ENCODE data around the gene ASRGL1.

ASRGL1 gene

GRCh38 chr11:62401356-62401755 lies 64.1 kb downstream of the ASRGL1 start:
- H4K12ac ChIP-seq (ENCODE audit: low read depth, low read length) = no peak overlapping the region
- peak overlapping the region; percentile 30 for H2AFZ ChIP-seq (ENCODE audit: insufficient read depth, low read length, poor library complexity)
- peak overlapping the region; percentile 80 for H3K27ac ChIP-seq (ENCODE audit: low read depth, low read length)
- no peak overlapping the region for H3K4me2 ChIP-seq (ENCODE audit: low read length)
- H3K27me3 ChIP-seq (ENCODE audit: insufficient read depth, low read length) = no peaks in the 10 kb centered on the region
- peaks cover 6% of the 10 kb centered on the region for H3K79me2 ChIP-seq (ENCODE audit: control insufficient read depth, insufficient read depth, low read length, poor library complexity)
- H3K4me3 ChIP-seq (ENCODE audit: low read depth, low read length) = no peak overlapping the region
- peaks cover 32 to 35% of the 10 kb centered on the region in 2 experiments for H3K4me1 ChIP-seq (ENCODE audit: control insufficient read depth in 1 of 2, insufficient read depth in 2 of 2, low read length in 2 of 2)
- WGBS (ENCODE audit: extremely low coverage, insufficient coverage, insufficient read length) = no CpG with 5 or more reads among the region's 5 CpGs
- H3K4ac ChIP-seq (ENCODE audit: low read depth, low read length) = peak overlapping the region; percentile 31
- peak overlapping the region; percentile 81 for H3K14ac ChIP-seq (ENCODE audit: low read length)
- H2AK5ac ChIP-seq (ENCODE audit: low read length) = peak overlapping the region; percentile 29
- peak overlapping the region; percentile 18 for H2BK5ac ChIP-seq (ENCODE audit: low read depth, low read length, poor library complexity)
- no peak overlapping the region for H3K9ac ChIP-seq (ENCODE audit: low read length)
- H3K79me1 ChIP-seq (ENCODE audit: low read length) = peaks cover 33% of the 10 kb centered on the region
- H3K9me3 ChIP-seq (ENCODE audit: insufficient read depth, low read depth, low read length) = no peaks in the 10 kb centered on the region
- peak overlapping the region; percentile 89 for H4K91ac ChIP-seq (ENCODE audit: low read depth, low read length)
- H2BK12ac ChIP-seq (ENCODE audit: low read length) = peak overlapping the region; percentile 83
- peak overlapping the region; percentile 58 for H3K18ac ChIP-seq (ENCODE audit: low read length)
- no peak for DNase-seq
- peak overlapping the region; percentile 75 for H2BK120ac ChIP-seq (ENCODE audit: insufficient read depth, low read length, poor library complexity)
- H3K36me3 ChIP-seq (ENCODE audit: control insufficient read depth in 1 of 2, insufficient read depth in 2 of 2, low read length in 2 of 2) = no peaks in the 10 kb centered on the region
- H3K23ac ChIP-seq (ENCODE audit: low read length) = no peak overlapping the region
- peak overlapping the region; percentile 13 for H4K8ac ChIP-seq (ENCODE audit: low read depth, low read length)

GRCh38 chr11:62401811-62402210 lies 64.6 kb downstream of the ASRGL1 start:
- Histone ChIP-seq H3K18ac (ENCODE audit: low read length) (peak overlapping the region; percentile 58), H3K14ac (ENCODE audit: low read length) (peak overlapping the region; percentile 81), H3K36me3 (ENCODE audit: control insufficient read depth in 1 of 2, insufficient read depth in 2 of 2, low read length in 2 of 2) (no peaks in the 10 kb centered on the region), H2BK120ac (ENCODE audit: insufficient read depth, low read length, poor library complexity) (peak overlapping the region; percentile 75), H4K12ac (ENCODE audit: low read depth, low read length) (no peak overlapping the region), H2AK5ac (ENCODE audit: low read length) (peak overlapping the region; percentile 29), H3K23ac (ENCODE audit: low read length) (no peak overlapping the region), H2BK5ac (ENCODE audit: low read depth, low read length, poor library complexity) (peak overlapping the region; percentile 10), H3K9me3 (ENCODE audit: insufficient read depth, low read depth, low read length) (no peaks in the 10 kb centered on the region), H2BK12ac (ENCODE audit: low read length) (peak overlapping the region; percentile 83), H3K27me3 (ENCODE audit: insufficient read depth, low read length) (no peaks in the 10 kb centered on the region), H3K4me1 (ENCODE audit: control insufficient read depth in 1 of 2, insufficient read depth in 2 of 2, low read length in 2 of 2) (peaks cover 32 to 35% of the 10 kb centered on the region in 2 experiments), H3K9ac (ENCODE audit: low read length) (no peak overlapping the region), H4K91ac (ENCODE audit: low read depth, low read length) (peak overlapping the region; percentile 89), H3K4ac (ENCODE audit: low read depth, low read length) (peak overlapping the region; percentile 2), H3K79me1 (ENCODE audit: low read length) (peaks cover 31% of the 10 kb centered on the region), H4K8ac (ENCODE audit: low read depth, low read length) (peak overlapping the region; percentile 13), H3K4me2 (ENCODE audit: low read length) (no peak overlapping the region), H3K4me3 (ENCODE audit: low read depth, low read length) (no peak overlapping the region), H3K27ac (ENCODE audit: low read depth, low read length) (no peak overlapping the region), H2AFZ (ENCODE audit: insufficient read depth, low read length, poor library complexity) (no peak overlapping the region), H3K79me2 (ENCODE audit: control insufficient read depth, insufficient read depth, low read length, poor library complexity) (peaks cover 6% of the 10 kb centered on the region)
- no CpG with 5 or more reads among the region's 7 CpGs for WGBS (ENCODE audit: extremely low coverage, insufficient coverage, insufficient read length)
- no peak for DNase-seq

GRCh38 chr11:62402226-62402959 lies 65.1 kb downstream of the ASRGL1 start:
- H3K9me3 ChIP-seq (ENCODE audit: insufficient read depth, low read depth, low read length) = no peaks in the 10 kb centered on the region
- H2AK5ac ChIP-seq (ENCODE audit: low read length) = peak overlapping the region; percentile 12
- H2BK120ac ChIP-seq (ENCODE audit: insufficient read depth, low read length, poor library complexity) = no peak overlapping the region
- H3K4ac ChIP-seq (ENCODE audit: low read depth, low read length) = peak overlapping the region; percentile 7
- H2BK5ac ChIP-seq (ENCODE audit: low read depth, low read length, poor library complexity) = no peak overlapping the region
- H2AFZ ChIP-seq (ENCODE audit: insufficient read depth, low read length, poor library complexity) = no peak overlapping the region
- H4K91ac ChIP-seq (ENCODE audit: low read depth, low read length) = peak overlapping the region; percentile 89
- H4K12ac ChIP-seq (ENCODE audit: low read depth, low read length) = no peak overlapping the region
- peaks cover 31% of the 10 kb centered on the region for H3K79me1 ChIP-seq (ENCODE audit: low read length)
- peak overlapping the region; percentile 75 for H2BK12ac ChIP-seq (ENCODE audit: low read length)
- no peaks in the 10 kb centered on the region for H3K36me3 ChIP-seq (ENCODE audit: control insufficient read depth in 1 of 2, insufficient read depth in 2 of 2, low read length in 2 of 2)
- H3K23ac ChIP-seq (ENCODE audit: low read length) = no peak overlapping the region
- H3K4me2 ChIP-seq (ENCODE audit: low read length) = no peak overlapping the region
- H3K27me3 ChIP-seq (ENCODE audit: insufficient read depth, low read length) = no peaks in the 10 kb centered on the region
- H3K9ac ChIP-seq (ENCODE audit: low read length) = no peak overlapping the region
- H3K14ac ChIP-seq (ENCODE audit: low read length) = peak overlapping the region; percentile 6
- H3K18ac ChIP-seq (ENCODE audit: low read length) = no peak overlapping the region
- no peak overlapping the region for H3K27ac ChIP-seq (ENCODE audit: low read depth, low read length)
- no peak for DNase-seq
- no CpG with 5 or more reads among the region's 15 CpGs for WGBS (ENCODE audit: extremely low coverage, insufficient coverage, insufficient read length)
- H4K8ac ChIP-seq (ENCODE audit: low read depth, low read length) = no peak overlapping the region
- peaks cover 32 to 35% of the 10 kb centered on the region in 2 experiments for H3K4me1 ChIP-seq (ENCODE audit: control insufficient read depth in 1 of 2, insufficient read depth in 2 of 2, low read length in 2 of 2)
- no peak overlapping the region for H3K4me3 ChIP-seq (ENCODE audit: low read depth, low read length)
- peaks cover 6% of the 10 kb centered on the region for H3K79me2 ChIP-seq (ENCODE audit: control insufficient read depth, insufficient read depth, low read length, poor library complexity)

- H3K23ac ChIP-seq (ENCODE audit: low read length) = no peak overlapping the region
- no peak overlapping the region for H2AFZ ChIP-seq (ENCODE audit: insufficient read depth, low read length, poor library complexity)
These were observed 65.9 kb downstream of the ASRGL1 start for GRCh38 chr11:62402960-62403730.

More at GRCh38 chr11:62402960-62403730, 65.9 kb downstream of the ASRGL1 start:
- no peak overlapping the region for H2BK5ac ChIP-seq (ENCODE audit: low read depth, low read length, poor library complexity)
- H3K4me3 ChIP-seq (ENCODE audit: low read depth, low read length) = no peak overlapping the region
- H2AK5ac ChIP-seq (ENCODE audit: low read length) = no peak overlapping the region
- H4K8ac ChIP-seq (ENCODE audit: low read depth, low read length) = no peak overlapping the region
- H3K79me1 ChIP-seq (ENCODE audit: low read length) = peaks cover 27% of the 10 kb centered on the region
- H3K9ac ChIP-seq (ENCODE audit: low read length) = no peak overlapping the region
- no peaks in the 10 kb centered on the region for H3K36me3 ChIP-seq (ENCODE audit: control insufficient read depth in 1 of 2, insufficient read depth in 2 of 2, low read length in 2 of 2)
- no peak overlapping the region for H4K91ac ChIP-seq (ENCODE audit: low read depth, low read length)
- H3K27me3 ChIP-seq (ENCODE audit: insufficient read depth, low read length) = no peaks in the 10 kb centered on the region
- H4K12ac ChIP-seq (ENCODE audit: low read depth, low read length) = no peak overlapping the region
- H3K4me2 ChIP-seq (ENCODE audit: low read length) = no peak overlapping the region
- H3K14ac ChIP-seq (ENCODE audit: low read length) = no peak overlapping the region
- no peak overlapping the region for H3K18ac ChIP-seq (ENCODE audit: low read length)
- H2BK120ac ChIP-seq (ENCODE audit: insufficient read depth, low read length, poor library complexity) = no peak overlapping the region
- peaks cover 6% of the 10 kb centered on the region for H3K79me2 ChIP-seq (ENCODE audit: control insufficient read depth, insufficient read depth, low read length, poor library complexity)
- no CpG with 5 or more reads among the region's 12 CpGs for WGBS (ENCODE audit: extremely low coverage, insufficient coverage, insufficient read length)
- H2BK12ac ChIP-seq (ENCODE audit: low read length) = peak overlapping the region; percentile 3
- no peak overlapping the region for H3K4ac ChIP-seq (ENCODE audit: low read depth, low read length)
- no peak for DNase-seq
- H3K9me3 ChIP-seq (ENCODE audit: insufficient read depth, low read depth, low read length) = no peaks in the 10 kb centered on the region
- H3K4me1 ChIP-seq (ENCODE audit: control insufficient read depth in 1 of 2, insufficient read depth in 2 of 2, low read length in 2 of 2) = peaks cover 28 to 31% of the 10 kb centered on the region in 2 experiments
- no peak overlapping the region for H3K27ac ChIP-seq (ENCODE audit: low read depth, low read length)

All from trophoblast cell (in vitro differentiated cells and primary cell).